ENCODE measurements around the gene MOCOS.

DNA sequence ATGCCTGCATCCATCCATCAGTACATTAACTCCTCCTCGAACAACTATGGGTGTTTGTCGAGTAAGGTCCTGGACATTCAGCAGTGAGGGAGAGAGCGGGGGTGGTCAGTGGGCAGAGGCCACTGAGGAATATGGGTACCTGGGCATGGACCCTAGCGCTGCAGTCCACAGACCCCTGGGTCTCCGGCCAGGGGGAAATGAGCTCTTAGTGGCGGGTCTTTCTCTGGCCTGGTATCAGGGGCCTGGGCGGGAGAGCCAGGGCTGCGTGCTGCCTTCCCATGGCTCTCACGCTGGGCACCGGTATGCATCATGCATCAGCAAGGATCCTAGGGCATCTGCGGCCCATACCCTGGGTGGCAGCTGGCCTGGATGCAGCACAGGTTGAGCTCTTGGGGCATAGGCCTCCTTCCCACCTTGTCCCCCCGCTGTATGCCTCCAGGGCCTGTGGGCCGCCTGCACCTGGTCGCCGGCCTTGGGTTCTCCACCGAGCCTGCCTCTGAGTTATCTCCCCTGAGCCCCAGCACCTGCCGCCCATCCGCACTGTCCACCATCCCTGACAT, 1.3 kb upstream of the MOCOS start:
- no peak for TF ChIP-seq CTCF (tag by site-specific recombination; IDR thresholded peaks at IDR 0.05)
- no peak for TF ChIP-seq ZNF2 (tag by site-specific recombination; IDR thresholded peaks at IDR 0.05)
- no peak for TF ChIP-seq ZNF24 (tag by site-specific recombination; IDR thresholded peaks at IDR 0.05)
- TF ChIP-seq, protein P1, sequence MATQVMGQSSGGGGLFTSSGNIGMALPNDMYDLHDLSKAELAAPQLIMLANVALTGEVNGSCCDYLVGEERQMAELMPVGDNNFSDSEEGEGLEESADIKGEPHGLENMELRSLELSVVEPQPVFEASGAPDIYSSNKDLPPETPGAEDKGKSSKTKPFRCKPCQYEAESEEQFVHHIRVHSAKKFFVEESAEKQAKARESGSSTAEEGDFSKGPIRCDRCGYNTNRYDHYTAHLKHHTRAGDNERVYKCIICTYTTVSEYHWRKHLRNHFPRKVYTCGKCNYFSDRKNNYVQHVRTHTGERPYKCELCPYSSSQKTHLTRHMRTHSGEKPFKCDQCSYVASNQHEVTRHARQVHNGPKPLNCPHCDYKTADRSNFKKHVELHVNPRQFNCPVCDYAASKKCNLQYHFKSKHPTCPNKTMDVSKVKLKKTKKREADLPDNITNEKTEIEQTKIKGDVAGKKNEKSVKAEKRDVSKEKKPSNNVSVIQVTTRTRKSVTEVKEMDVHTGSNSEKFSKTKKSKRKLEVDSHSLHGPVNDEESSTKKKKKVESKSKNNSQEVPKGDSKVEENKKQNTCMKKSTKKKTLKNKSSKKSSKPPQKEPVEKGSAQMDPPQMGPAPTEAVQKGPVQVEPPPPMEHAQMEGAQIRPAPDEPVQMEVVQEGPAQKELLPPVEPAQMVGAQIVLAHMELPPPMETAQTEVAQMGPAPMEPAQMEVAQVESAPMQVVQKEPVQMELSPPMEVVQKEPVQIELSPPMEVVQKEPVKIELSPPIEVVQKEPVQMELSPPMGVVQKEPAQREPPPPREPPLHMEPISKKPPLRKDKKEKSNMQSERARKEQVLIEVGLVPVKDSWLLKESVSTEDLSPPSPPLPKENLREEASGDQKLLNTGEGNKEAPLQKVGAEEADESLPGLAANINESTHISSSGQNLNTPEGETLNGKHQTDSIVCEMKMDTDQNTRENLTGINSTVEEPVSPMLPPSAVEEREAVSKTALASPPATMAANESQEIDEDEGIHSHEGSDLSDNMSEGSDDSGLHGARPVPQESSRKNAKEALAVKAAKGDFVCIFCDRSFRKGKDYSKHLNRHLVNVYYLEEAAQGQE (tag by site-specific recombination; IDR thresholded peaks at IDR 0.05): no peak
- TF ChIP-seq ZBTB8A (tag by site-specific recombination; IDR thresholded peaks at IDR 0.05): no peak
- no peak for TF ChIP-seq ZBTB1 (tag by site-specific recombination; IDR thresholded peaks at IDR 0.05)
- TF ChIP-seq, protein P2, sequence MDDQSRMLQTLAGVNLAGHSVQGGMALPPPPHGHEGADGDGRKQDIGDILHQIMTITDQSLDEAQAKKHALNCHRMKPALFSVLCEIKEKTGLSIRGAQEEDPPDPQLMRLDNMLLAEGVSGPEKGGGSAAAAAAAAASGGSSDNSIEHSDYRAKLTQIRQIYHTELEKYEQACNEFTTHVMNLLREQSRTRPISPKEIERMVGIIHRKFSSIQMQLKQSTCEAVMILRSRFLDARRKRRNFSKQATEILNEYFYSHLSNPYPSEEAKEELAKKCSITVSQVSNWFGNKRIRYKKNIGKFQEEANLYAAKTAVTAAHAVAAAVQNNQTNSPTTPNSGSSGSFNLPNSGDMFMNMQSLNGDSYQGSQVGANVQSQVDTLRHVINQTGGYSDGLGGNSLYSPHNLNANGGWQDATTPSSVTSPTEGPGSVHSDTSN (CRISPR knock-in tag; IDR thresholded peaks at IDR 0.05): no peak
- TF ChIP-seq, protein P3, sequence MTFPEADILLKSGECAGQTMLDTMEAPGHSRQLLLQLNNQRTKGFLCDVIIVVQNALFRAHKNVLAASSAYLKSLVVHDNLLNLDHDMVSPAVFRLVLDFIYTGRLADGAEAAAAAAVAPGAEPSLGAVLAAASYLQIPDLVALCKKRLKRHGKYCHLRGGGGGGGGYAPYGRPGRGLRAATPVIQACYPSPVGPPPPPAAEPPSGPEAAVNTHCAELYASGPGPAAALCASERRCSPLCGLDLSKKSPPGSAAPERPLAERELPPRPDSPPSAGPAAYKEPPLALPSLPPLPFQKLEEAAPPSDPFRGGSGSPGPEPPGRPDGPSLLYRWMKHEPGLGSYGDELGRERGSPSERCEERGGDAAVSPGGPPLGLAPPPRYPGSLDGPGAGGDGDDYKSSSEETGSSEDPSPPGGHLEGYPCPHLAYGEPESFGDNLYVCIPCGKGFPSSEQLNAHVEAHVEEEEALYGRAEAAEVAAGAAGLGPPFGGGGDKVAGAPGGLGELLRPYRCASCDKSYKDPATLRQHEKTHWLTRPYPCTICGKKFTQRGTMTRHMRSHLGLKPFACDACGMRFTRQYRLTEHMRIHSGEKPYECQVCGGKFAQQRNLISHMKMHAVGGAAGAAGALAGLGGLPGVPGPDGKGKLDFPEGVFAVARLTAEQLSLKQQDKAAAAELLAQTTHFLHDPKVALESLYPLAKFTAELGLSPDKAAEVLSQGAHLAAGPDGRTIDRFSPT (tag by site-specific recombination; IDR thresholded peaks at IDR 0.05): no peak
- TF ChIP-seq TCF7L2 (IDR thresholded peaks at IDR 0.05; ENCODE audit: borderline replicate concordance, low read depth, low read length): no peak
- no peak for TF ChIP-seq SETDB1 (IDR thresholded peaks at IDR 0.05; ENCODE audit: insufficient read length, low read length)
- no peak for TF ChIP-seq ZBTB7A (tag by site-specific recombination; IDR thresholded peaks at IDR 0.05; ENCODE audit: low read depth)
- no peak for TF ChIP-seq YY1 (tag by site-specific recombination; IDR thresholded peaks at IDR 0.05)
